GM21367 (cell line): ENCODE results near the gene HAGH.

Experiments used
- ATAC-seq: cut with Tn5 transposase; IDR thresholded peaks from one replicate; pipeline ENCODE4 v1.9.1; 2021; ENCODE audit not compliant: unreplicated experiment

The HAGH gene

DNA sequence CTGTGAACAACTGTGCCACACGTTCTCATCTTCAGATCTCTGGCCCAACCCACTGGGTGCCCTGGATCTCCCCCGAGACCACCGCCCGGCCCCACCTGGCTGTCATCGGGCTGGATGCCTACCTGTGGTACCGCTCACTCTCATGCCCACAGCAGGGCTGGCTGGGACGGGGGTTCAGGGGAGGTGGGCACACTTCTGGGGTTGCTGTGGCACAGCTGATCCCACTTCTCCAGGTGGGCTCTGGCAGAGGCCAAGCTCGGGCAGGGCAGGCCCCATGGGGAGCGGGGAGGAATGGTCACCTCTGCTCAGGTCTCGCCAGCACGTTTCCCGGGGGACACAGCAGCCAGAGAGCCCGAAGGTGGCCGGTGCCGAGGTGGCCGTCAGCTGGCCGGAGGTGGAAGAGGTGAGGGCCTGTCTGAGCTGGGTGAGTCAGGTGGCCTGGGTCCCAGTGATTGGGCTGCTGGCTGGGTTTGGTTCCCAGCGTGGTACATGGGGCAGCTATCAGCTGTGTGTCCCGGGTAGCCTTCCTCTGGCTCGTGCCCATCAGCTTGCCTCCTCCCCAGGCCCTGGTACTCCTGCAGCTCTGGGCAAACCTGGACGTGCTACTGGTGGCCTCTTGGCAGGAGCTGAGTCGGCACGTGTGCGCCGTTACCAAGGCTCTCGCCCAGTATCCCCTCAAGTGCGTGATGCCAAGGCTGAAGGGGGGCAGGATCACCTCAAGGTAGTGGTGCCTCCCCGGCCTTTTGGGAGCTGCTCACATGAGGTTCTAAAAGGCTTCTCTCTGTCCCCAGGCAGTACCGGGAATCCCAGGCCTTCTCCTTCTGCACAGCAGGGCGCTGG lies 51.4 kb downstream of the HAGH start:
- ATAC-seq: no peak

DNA sequence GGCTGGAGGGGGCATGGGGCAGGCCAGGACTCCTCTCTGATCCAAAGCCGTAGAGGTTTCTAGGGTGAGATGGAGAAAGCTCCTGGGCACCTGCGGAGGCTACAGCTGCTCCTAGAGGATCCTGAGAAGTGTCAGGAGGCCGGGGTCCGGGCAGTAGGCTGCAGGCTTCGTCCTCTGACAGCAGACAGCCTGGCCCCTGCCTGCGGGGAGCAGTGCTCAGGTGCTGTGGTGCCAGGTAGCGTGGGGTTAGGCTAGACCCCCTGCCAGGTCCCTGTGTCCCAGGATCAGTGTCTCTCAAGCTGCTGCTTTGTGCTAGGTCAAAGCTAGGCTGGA lies 52.2 kb downstream of the HAGH start:
- no peak for ATAC-seq

DNA sequence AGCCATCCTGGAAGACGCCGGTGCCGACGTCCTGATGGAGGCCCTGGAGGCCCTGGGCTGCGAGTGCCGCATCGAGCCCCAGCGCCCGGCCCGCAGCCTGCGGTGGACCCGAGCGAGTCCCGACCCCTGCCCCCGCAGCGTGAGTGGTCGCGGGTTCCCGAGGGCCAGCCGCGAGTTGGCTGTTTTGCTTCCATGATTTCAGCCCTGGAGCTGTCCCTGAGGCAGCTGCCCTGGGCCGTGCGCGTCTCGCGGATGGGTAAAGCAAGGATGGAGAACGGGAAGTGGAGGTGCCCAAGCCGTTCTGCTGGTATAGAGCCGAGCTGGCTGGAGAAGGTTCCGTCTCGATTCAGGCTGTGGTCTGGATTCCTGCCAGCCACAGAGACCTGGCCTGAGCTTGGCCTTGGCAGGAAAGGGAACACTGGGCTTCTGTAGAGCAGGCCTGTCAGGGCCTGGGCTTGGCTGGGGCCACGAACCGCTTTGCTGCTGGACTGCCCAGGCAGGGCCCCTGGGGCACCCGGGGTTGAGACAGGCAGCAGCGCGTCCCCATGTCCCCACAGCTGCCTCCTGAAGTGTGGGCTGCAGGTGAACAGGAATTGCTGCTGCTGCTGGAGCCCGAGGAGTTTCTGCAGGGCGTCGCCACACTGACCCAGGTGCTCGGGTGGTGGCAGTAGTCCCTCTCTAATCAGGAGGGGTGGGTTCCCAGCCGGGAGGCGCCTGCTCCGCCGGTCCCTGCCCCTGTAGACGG lies 52.8 kb downstream of the HAGH start:
- ATAC-seq: peak; percentile 1

DNA sequence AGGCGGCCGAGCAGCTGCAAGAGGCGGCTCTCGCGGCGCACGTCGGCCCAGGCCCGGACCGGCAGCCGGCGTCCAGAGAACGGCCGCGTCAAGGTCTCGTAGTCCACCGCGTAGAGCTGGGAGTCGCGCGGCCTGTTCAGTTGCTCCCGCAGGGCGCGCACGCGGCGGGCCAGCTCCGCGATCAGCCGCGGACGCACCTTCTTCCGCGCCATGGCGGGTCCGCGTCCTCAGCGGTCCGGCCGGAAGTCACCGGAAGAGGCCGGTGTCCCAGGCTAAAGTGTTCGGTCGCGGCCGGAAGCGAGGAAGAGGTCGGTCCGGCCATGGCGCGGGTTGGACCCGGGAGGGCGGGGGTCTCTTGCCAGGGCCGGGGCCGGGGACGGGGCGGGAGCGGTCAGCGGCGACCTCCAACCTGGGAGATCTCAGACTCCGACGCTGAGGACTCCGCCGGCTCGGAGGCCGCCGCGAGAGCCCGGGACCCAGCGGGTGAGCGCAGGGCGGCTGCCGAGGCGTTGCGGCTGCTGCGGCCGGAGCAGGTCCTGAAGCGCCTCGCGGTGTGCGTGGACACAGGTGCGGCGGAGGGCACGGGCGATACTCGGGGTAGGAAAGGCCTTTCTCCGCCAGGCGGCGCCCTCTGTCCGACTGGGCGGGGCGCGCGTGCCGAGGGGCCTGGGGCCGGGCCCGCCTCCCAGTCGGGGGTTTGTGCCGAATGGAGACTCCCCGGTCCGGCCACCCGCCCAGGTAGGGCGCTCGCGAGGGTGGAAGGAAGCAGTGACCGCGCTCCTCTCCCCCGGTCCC lies 53.5 kb downstream of the HAGH start, which contains the start of gene MRPS34:
MRPS34 (minus strand) TSS at position 227 of the 795 bp plus-strand sequence; CDS start at position 212, 15 bp downstream.
- ATAC-seq: peak; percentile 30

DNA sequence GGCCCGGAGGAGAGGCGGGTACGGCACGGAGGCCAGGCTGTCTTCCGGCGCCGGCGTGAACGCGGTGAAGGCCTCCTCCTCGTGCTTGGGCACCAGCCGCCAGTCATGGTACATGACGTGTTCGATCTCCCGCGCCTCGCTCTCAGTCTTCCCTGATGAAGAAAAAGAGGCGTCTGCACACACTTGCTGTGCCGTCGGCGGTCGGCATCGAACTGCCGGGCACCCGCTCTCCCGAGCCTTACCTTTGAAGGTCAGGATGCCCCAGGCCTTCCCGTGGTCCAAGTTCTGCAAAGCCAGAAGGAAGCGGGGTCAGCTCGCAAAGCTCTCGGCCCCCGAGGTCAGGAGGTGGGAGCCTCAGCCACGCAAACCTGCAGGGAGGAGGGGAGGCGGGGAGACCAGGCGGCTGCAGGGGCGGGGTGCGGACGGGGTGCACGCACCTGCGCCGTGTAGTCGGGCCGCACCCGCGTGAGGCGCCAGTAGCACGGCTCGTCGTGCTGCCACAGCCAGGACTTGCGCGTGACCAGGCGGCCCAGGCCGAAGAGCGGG lies 54.2 kb downstream of the HAGH start, which contains the start of gene EME2:
EME2 (plus strand) TSS at position 449 of the 546 bp plus-strand sequence. CDS start 418 bp downstream, outside the sequence.
- no peak for ATAC-seq

DNA sequence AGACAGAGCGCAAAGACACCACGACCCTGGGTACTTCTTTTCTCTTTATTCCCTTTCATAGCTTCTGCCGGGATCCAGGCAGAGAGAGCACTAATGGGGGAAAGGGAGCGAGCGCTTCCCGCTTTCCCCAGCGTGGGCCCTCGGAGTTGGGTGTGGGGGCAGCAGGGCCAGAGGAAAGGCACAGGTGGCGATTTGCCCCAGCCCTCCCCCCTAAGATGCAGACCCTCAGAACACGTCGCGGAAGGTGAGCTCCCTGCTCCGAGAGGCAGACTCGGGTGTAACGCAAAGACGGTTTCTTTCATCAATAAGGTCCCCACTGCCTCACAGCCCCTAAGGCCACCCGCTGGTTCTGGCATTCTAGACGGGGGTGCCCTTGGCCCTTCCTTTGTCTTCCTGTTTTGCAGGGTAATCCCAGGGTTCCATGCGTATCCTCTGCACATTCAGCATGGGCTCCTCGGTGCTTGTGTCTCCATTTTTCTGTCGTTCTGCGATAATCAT lies 54.7 kb downstream of the HAGH start:
- ATAC-seq: no peak

DNA sequence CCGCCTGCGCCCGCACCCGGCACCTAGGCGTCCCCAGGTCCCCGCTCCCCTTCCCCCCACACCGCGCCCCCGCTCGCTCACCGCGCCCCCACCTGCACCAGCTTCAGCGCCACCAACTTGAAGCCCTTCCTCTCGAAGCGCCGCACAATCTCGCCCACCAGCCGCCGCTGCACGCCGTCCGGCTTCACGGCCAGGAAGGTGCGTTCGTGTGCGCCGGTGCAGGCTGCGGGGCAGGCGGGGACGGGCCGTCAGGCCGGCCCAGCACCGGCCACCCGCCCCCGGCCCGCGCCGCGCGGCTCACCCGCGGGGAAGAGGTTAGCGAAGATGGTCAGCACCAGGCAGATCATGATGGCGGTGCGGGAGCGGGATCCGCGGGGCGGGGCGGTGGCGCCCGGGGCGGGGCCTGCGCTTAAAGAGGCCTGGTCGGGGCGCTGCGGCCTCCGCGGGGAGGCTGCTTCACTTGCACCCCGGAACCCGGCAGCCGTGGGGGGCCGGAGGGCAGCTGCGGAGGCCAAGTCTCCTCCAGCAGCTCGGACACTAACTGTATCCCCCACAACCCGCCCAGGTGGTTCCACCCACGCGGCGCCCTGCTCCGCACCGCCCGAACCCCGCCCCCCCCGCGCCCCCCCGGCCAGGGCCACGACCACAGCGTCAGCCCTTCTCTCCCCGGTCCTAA lies 55.3 kb downstream of the HAGH start, which contains the start of gene NME3:
NME3 (minus strand) TSS at position 356 of the 676 bp plus-strand sequence; CDS start at position 347, 9 bp downstream.
- no peak for ATAC-seq

DNA sequence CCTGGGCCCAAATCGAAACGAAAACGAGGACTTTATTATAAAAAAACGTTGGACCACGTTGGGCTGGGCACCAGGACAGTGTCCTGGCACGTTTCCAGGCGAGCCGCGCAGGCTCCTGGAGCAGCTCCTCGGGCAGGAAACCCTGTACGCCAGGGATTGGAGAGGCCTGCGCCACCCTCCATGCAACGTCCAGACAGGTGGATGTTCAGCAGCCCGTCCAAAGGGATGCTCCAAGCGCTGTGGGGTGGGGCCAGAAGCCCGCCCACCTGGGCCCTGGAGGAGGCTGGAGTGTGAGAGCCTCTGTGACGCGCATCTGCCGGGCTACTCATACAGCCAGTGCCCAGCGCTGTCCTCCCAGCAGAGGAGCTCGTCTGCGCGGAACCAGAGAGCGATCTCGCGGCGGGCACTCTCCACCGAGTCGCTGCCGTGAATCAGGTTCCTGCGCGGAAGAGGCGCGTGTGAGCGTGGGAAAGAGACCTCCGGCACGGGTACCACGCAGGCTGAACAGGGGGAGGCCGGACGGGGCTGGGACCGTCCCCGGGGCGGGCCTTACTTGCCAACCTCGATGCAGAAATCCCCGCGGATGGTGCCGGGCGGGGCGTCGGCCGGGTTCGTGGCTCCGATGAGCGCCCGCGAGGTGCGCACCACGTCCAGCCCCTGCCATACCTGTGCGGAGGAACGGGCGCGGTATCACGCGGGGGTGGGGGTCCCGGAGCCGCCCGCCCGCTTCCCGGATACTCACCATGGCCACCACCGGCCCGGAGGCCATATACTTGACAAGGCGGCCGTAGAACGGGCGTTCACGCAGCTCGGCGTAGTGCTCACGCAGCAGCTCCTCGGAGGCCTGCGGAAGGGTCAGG lies 56.1 kb downstream of the HAGH start:
- ATAC-seq: no peak

DNA sequence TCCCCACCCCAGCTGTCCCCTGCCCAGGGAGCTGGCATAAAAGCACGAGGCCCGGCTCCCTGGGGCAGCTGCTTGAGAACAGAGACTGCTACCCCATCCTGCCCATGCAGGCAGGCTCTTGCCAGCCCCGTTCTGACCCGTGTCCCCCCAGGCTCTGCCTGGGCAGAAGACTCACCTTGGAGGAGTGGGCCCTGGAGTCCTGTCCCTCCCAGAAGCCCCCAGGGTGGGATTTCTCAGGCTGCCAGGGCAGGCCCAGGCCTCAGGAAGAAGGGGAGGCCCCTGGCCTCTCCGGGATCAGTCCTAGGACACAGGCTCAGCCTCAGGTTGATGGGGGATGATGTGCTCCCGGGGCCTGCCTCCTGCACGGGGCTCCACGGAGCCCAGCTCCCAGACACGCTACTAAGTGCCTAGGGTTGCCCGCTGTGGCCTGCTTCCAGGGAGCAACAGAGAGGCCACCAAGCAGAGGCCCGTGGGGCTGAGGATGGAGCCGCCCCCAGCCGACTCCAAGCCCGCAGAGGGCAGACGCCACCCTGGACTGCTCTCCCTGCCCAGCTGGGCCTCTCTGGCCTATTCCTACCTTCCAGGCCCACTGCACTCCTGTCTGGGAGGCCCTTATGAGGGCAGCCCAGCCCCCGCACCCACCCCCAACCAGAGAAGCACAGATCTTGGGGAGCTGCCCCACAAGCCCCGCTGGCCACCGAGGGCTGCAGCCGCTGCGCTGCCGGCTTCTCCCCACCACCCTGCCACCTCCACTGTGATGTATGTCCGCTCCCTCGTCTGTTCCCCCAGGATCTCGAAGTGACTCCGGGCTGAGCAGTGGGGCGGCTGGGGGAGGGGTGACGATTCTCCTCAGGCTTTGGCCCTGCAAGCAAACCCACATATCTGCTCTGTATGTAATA lies 57.0 kb downstream of the HAGH start:
- no peak for ATAC-seq

DNA sequence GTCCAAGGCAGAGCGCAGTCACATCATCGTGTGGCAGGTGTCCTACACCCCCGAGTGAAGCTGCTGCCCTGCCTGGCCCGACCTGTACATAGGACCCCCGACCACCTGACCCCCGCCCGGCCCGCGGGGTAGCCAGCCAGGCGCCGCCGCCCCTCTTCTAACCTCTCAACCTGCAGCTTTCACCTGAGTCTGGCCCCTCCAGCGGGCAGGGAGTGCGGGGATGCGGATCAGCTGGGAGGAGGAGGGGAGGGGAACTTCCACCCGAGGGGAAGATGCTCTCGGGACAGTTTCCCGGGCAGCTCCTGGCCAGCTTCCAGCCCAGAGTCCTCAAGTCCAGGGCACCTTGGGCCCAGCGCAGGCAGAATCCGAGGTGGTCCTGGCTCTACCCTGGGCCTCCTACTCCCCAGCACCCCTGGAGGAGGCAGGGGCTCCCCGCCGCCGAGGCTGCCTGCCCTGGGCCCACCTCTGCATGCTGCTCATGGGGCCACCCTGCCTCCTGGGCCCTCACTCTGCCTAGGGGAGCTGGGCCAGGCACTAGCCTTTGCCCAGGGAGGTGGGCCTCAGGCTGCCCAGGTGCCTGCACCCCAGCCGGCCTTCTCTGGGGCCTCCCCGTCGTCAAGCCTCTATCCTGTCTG lies 57.7 kb downstream of the HAGH start:
- ATAC-seq: no peak

DNA sequence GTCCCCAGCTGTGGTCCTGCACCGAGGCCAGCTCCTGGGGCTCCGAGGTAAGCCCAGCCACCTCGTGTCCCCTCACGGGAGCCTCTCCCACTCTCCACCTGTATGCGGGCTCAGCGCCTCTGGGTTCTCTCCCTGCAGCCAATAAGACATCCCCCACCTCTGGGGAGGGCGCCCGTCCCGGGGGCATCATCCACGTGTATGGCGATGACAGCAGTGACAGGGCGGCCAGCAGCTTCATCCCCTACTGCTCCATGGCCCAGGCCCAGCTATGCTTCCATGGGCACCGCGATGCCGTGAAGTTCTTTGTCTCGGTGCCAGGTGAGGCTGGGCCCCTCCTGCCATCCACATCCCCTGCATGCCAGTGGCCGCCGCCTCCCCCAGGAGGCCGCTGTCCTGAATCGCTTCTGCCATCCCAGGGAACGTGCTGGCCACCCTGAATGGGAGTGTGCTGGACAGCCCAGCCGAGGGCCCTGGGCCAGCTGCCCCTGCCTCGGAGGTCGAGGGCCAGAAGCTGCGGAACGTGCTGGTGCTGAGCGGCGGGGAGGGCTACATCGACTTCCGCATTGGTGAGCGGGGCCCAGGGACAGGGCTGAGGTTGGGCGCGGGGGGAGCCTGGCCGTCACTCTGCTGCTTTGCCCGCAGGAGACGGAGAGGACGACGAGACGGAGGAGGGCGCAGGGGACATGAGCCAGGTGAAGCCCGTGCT lies 58.4 kb downstream of the HAGH start:
- ATAC-seq: no peak

DNA sequence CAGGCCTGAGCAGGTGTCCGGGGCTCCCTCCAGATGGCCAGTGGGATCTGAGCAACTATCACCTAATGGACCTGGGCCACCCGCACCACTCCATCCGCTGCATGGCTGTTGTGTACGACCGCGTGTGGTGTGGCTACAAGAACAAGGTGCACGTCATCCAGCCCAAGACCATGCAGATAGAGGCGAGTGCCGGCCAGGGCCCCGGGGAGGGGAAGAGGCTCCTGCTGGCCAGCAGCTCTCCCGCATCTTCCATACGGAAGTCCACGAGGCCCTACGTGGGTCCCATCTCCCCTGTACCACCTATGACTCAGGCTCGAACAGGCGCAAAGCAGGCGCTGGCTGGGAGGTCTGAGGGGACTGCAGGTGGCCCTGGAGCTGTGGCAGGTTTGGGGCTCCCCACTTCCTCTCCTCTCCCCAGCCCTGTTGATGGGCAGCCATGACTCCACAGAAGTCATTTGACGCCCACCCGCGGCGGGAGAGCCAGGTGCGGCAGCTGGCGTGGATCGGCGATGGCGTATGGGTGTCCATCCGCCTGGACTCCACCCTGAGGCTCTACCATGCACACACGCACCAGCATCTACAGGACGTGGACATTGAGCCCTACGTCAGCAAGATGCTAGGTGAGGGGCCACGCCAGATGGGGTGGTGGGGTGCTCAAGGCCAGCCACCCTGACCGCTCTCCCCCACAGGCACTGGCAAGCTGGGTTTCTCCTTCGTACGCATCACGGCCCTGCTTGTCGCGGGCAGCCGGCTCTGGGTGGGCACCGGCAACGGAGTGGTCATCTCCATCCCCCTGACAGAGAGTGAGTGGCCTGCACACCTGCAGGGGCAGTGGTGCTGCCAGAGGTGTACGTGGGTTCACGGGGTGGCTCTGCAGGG lies 59.3 kb downstream of the HAGH start:
- ATAC-seq: no peak

DNA sequence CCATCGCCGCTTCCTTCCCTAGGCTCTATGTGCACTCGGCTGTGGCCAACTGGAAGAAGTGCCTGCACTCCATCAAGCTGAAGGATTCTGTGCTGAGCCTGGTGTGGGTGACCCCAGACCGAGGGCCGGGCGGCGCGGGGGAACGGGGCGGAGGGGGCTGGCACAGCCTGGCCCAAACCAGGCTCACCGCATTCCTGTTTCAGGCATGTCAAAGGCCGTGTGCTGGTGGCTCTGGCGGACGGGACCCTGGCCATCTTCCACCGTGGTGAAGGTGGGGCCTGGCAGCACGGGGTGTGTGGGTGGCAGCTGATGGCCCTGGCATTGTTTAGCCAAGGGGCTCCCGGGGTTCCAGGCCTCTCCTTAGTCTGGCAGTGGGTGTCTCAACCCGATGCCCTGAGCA lies 59.9 kb downstream of the HAGH start:
- no peak for ATAC-seq

DNA sequence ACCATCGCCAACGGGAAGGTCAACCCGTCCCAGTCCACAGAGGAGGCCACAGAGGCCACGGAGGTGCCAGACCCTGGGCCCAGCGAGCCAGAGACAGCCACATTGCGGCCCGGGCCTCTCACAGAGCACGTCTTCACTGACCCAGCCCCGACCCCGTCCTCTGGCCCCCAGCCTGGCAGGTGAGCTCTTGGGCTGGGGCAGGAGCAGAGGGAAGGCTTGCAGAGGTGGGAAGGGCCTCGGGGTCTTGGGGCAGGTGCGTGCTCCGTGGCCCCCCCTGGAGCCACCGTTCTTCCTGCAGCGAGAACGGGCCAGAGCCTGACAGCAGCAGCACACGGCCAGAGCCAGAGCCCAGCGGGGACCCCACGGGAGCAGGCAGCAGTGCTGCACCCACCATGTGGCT lies 60.4 kb downstream of the HAGH start:
- ATAC-seq: no peak

DNA sequence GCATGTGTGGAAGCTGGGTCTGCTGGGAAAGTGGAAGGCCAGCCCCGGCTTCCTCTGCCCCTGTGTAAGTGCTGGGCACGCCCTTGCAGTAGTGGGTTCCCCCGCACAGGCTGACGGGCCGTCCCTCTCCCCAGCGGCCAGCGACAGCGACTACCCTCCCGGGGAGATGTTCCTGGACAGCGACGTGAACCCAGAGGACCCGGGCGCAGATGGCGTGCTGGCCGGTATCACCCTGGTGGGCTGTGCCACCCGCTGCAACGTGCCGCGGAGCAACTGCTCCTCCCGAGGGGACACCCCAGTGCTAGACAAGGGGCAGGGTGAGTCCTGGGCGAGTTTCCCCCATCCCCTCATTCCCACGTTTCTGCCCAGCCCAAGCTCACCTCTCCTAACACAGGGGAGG lies 60.8 kb downstream of the HAGH start:
- ATAC-seq: no peak

DNA sequence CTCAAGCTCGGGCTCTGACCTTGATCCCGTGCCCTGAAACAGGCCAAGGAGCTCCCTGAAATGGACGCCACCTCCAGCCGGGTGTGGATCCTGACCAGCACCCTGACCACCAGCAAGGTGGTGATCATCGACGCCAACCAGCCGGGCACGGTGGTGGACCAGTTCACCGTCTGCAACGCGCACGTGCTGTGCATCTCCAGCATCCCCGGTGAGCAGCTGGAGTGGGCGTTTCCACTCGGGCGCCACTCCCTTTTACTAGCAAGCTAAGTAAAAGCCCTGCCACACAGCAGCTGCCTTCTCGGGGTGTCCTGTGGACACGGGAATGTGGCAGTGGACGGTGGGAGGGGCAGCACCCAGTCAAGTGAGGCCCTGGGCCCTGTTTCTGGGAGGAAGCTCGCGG lies 61.7 kb downstream of the HAGH start:
- no peak for ATAC-seq
